NCI-H82 (cell line): ENCODE measurements around the gene TIGAR.

Source experiments
- DNase-seq: peaks from one replicate; lab custom pipeline; 2025; lab: John Stamatoyannopoulos, UW

Gene TIGAR

GRCh38 chr12:4320853-4321701 is at the start of gene TIGAR:
Gene TIGAR, plus strand, starts transcription at chr12:4321213. Its CDS starts 59 bp downstream, at chr12:4321272.
- peak; percentile 98 for DNase-seq

GRCh38 chr12:4271717-4272423 is 49.1 kb upstream of the TIGAR start:
- peak; percentile 93 for DNase-seq

GRCh38 chr12:4272424-4273272 is 48.4 kb upstream of the TIGAR start:
- peak; percentile 92 for DNase-seq

GRCh38 chr12:4273273-4273651 is 47.8 kb upstream of the TIGAR start:
- no peak for DNase-seq

GRCh38 chr12:4273652-4274395 is 47.2 kb upstream of the TIGAR start, which contains the start of gene CCND2:
Gene CCND2, plus strand, starts transcription at chr12:4273762. Its CDS starts 279 bp downstream, at chr12:4274041.
- peak; percentile 99 for DNase-seq

GRCh38 chr12:4274396-4275015 is 46.5 kb upstream of the TIGAR start:
- DNase-seq, result peak; percentile 65

GRCh38 chr12:4275016-4275869 is 45.8 kb upstream of the TIGAR start:
- peak; percentile 34 for DNase-seq

GRCh38 chr12:4275870-4276301 is 45.1 kb upstream of the TIGAR start:
- DNase-seq, result no peak

GRCh38 chr12:4276524-4277204 is 44.3 kb upstream of the TIGAR start:
- DNase-seq, result peak; percentile 95

- no peak for DNase-seq
These were observed 43.8 kb upstream of the TIGAR start for GRCh38 chr12:4277205-4277543.

- no peak for DNase-seq
These were observed 43.2 kb upstream of the TIGAR start for GRCh38 chr12:4277857-4278256.

- no peak for DNase-seq
These were observed 42.5 kb upstream of the TIGAR start for GRCh38 chr12:4278329-4279197.

GRCh38 chr12:4279198-4279690 is 41.8 kb upstream of the TIGAR start:
- no peak for DNase-seq

GRCh38 chr12:4280351-4281163 is 40.5 kb upstream of the TIGAR start:
- DNase-seq, result no peak

GRCh38 chr12:4281173-4281654 is 39.8 kb upstream of the TIGAR start:
- no peak for DNase-seq

GRCh38 chr12:4282103-4282891 is 38.7 kb upstream of the TIGAR start:
- no peak for DNase-seq
